Stimulated activated CD4-positive, alpha-beta T cell treated with anti-CD3 and anti-CD28 coated beads, TNF-alpha, amount 100 ng/mL, for 48 hours (primary cell): ENCODE measurements around the gene EPM2AIP1.
"Not testable (repeated sequence)": the region's sequence is repeated elsewhere in the genome, so short reads cannot be mapped to it uniquely, and the experiment has no call there.

Experiments
- DNase-seq, 3 donors: peaks; one replicate each; pipeline ENCODE4 v3.0.0-alpha.2; 2020; ENCODE audit warnings: low read depth in 3 of 3

Gene EPM2AIP1

GRCh38 chr3:36993326-36994283 lies 674 bp upstream of the EPM2AIP1 start, which contains the start of gene MLH1:
Gene MLH1, plus strand, starts transcription at chr3:36993518. Its CDS starts 30 bp downstream, at chr3:36993548.
- DNase-seq, result peak; percentile 86 to 98 (median 93)

- peak in 1 of 3 donors; percentile 9 for DNase-seq
Observed at GRCh38 chr3:36991923-36992805, 767 bp downstream of the EPM2AIP1 start.

GRCh38 chr3:36991147-36991546 lies 1.8 kb downstream of the EPM2AIP1 start:
- peak in 1 of 3 donors; percentile 8 for DNase-seq

- no peak for DNase-seq
Observed at GRCh38 chr3:36989568-36989967, 3.4 kb downstream of the EPM2AIP1 start.

GRCh38 chr3:36989005-36989404 lies 3.9 kb downstream of the EPM2AIP1 start:
- no peak for DNase-seq

GRCh38 chr3:36988356-36988755 lies 4.6 kb downstream of the EPM2AIP1 start:
- no peak for DNase-seq

- DNase-seq, result no peak
Observed at GRCh38 chr3:36981006-36981405, 11.9 kb downstream of the EPM2AIP1 start.

GRCh38 chr3:36973139-36973538 lies 19.8 kb downstream of the EPM2AIP1 start:
- DNase-seq, result no peak

- no peak for DNase-seq
Observed at GRCh38 chr3:36972163-36972562, 20.8 kb downstream of the EPM2AIP1 start.

- DNase-seq, result peak in 2 of 3 donors; percentile 30 to 41
Observed at GRCh38 chr3:36969540-36970432, 23.1 kb downstream of the EPM2AIP1 start.

GRCh38 chr3:36969085-36969484 lies 23.8 kb downstream of the EPM2AIP1 start:
- no peak for DNase-seq

GRCh38 chr3:36965440-36965839 lies 27.5 kb downstream of the EPM2AIP1 start:
- DNase-seq, result no peak

- no peak for DNase-seq
Observed at GRCh38 chr3:36964817-36965216, 28.1 kb downstream of the EPM2AIP1 start.

GRCh38 chr3:36964331-36964730 lies 28.6 kb downstream of the EPM2AIP1 start:
- DNase-seq, result no peak

GRCh38 chr3:36963008-36963407 lies 29.9 kb downstream of the EPM2AIP1 start:
- DNase-seq, result not testable (repeated sequence)

- no peak for DNase-seq
Observed at GRCh38 chr3:36960502-36960901, 32.4 kb downstream of the EPM2AIP1 start.

GRCh38 chr3:36959821-36960220 lies 33.1 kb downstream of the EPM2AIP1 start:
- no peak for DNase-seq

GRCh38 chr3:36957862-36958686 lies 34.9 kb downstream of the EPM2AIP1 start:
- no peak for DNase-seq

- no peak for DNase-seq
Observed at GRCh38 chr3:36957063-36957462, 35.9 kb downstream of the EPM2AIP1 start.

- no peak for DNase-seq
Observed at GRCh38 chr3:36956155-36956554, 36.8 kb downstream of the EPM2AIP1 start.
